Raji (cell line): ENCODE data around the gene HSPA1A.

Experiments used
- POLR2A ChIP-seq: IDR thresholded peaks from 2 replicates; pipeline ENCODE4 v1.6.1; 2011; ENCODE audit warnings: low read depth, low read length, control low read depth; ENCODE audit not compliant: insufficient read depth

HSPA1A gene

GRCh38 chr6:31777667-31778050, 37.7 kb upstream of the HSPA1A start:
- no peak for TF ChIP-seq POLR2A

- TF ChIP-seq POLR2A, result no peak
Observed at GRCh38 chr6:31778193-31778592, 37.1 kb upstream of the HSPA1A start.

GRCh38 chr6:31778999-31779885, 36.1 kb upstream of the HSPA1A start:
- no peak for TF ChIP-seq POLR2A

- TF ChIP-seq POLR2A, result no peak
Observed at GRCh38 chr6:31779908-31780307, 35.4 kb upstream of the HSPA1A start.

GRCh38 chr6:31780507-31781243, 34.7 kb upstream of the HSPA1A start:
- no peak for TF ChIP-seq POLR2A

- TF ChIP-seq POLR2A, result no peak
Observed at GRCh38 chr6:31781244-31782125, 33.9 kb upstream of the HSPA1A start.

GRCh38 chr6:31782126-31782855, 33.1 kb upstream of the HSPA1A start:
- TF ChIP-seq POLR2A, result no peak

GRCh38 chr6:31784098-31784925, 31.0 kb upstream of the HSPA1A start:
- no peak for TF ChIP-seq POLR2A

GRCh38 chr6:31785475-31785874, 29.9 kb upstream of the HSPA1A start:
- TF ChIP-seq POLR2A, result no peak

- TF ChIP-seq POLR2A, result no peak
Observed at GRCh38 chr6:31791324-31792089, 23.8 kb upstream of the HSPA1A start.

GRCh38 chr6:31792090-31792374, 23.3 kb upstream of the HSPA1A start:
- TF ChIP-seq POLR2A, result no peak

- TF ChIP-seq POLR2A, result no peak
Observed at GRCh38 chr6:31792761-31793171, 22.6 kb upstream of the HSPA1A start.

GRCh38 chr6:31794294-31794865, 21.0 kb upstream of the HSPA1A start:
- peak; percentile 18; the same call in 1 of the 2 replicates for TF ChIP-seq POLR2A
